HEK293 (cell line): Measurements from ENCODE around the gene NAXE.

Source experiments
- BCL11B ChIP-seq: fragments of 450-650 bp; formaldehyde crosslinking; IDR thresholded peaks from 2 replicates; pipeline ENCODE4 v1.5.1; 2016; ENCODE audit warnings: low read depth, missing biosample characterization, missing genetic modification characterization
- HOXD13 ChIP-seq: sonication (generic); formaldehyde crosslinking; IDR thresholded peaks from 2 replicates; pipeline ENCODE4 v1.8.0; 2022; ENCODE audit warnings: missing genetic modification reagents, borderline replicate concordance
- OVOL3 ChIP-seq: fragments of 450-650 bp; formaldehyde crosslinking; IDR thresholded peaks from 2 replicates; pipeline ENCODE4 v1.5.1; 2016; ENCODE audit warnings: missing biosample characterization, missing genetic modification characterization
- SALL2 ChIP-seq: fragments of 450-650 bp; formaldehyde crosslinking; IDR thresholded peaks from 2 replicates; pipeline ENCODE4 v1.5.0; 2017; ENCODE audit warnings: missing biosample characterization, mild to moderate bottlenecking, missing genetic modification characterization, borderline replicate concordance
- ZBTB1 ChIP-seq: fragments of 450-650 bp; formaldehyde crosslinking; IDR thresholded peaks from 2 replicates; pipeline ENCODE4 v1.5.1; 2016; ENCODE audit warnings: missing biosample characterization, missing genetic modification characterization
- ZBTB7A ChIP-seq: fragments of 450-650 bp; formaldehyde crosslinking; IDR thresholded peaks from 2 replicates; pipeline ENCODE4 v1.5.1; 2016; ENCODE audit warnings: low read depth, missing biosample characterization, missing genetic modification characterization
- ZFP41 ChIP-seq: fragments of 450-650 bp; formaldehyde crosslinking; IDR thresholded peaks from 2 replicates; pipeline ENCODE4 v1.5.1; 2016; ENCODE audit warnings: missing biosample characterization, missing genetic modification characterization, borderline replicate concordance
- ZIC2 ChIP-seq: fragments of 450-650 bp; formaldehyde crosslinking; IDR thresholded peaks from 2 replicates; pipeline ENCODE4 v1.5.1; 2016; ENCODE audit warnings: missing biosample characterization, missing genetic modification characterization
- ZNF114 ChIP-seq: fragments of 450-650 bp; formaldehyde crosslinking; IDR thresholded peaks from 2 replicates; pipeline ENCODE4 v1.5.0; 2017; ENCODE audit warnings: missing biosample characterization, missing genetic modification characterization
- ZNF248 ChIP-seq: fragments of 450-650 bp; formaldehyde crosslinking; IDR thresholded peaks from 2 replicates; pipeline ENCODE4 v1.5.1; 2017; ENCODE audit warnings: missing biosample characterization, missing genetic modification characterization
- ZNF311 ChIP-seq: fragments of 450-650 bp; formaldehyde crosslinking; IDR thresholded peaks from 2 replicates; pipeline ENCODE4 v1.5.1; 2017; ENCODE audit warnings: missing biosample characterization, missing genetic modification characterization, borderline replicate concordance
- ZNF335 ChIP-seq: fragments of 450-650 bp; formaldehyde crosslinking; conservative IDR thresholded peaks from 2 replicates; pipeline ENCODE4 v1.5.1; 2016; ENCODE audit warnings: missing biosample characterization, missing genetic modification characterization
- ZNF354C ChIP-seq: fragments of 450-650 bp; formaldehyde crosslinking; IDR thresholded peaks from 2 replicates; pipeline ENCODE4 v1.5.1; 2016; ENCODE audit warnings: missing biosample characterization, missing genetic modification characterization, low read depth, borderline replicate concordance
- ZNF521 ChIP-seq: fragments of 450-650 bp; formaldehyde crosslinking; IDR thresholded peaks from 2 replicates; pipeline ENCODE4 v1.5.1; 2017; ENCODE audit warnings: missing biosample characterization, mild to moderate bottlenecking, missing genetic modification characterization
- ZNF530 ChIP-seq: fragments of 450-650 bp; formaldehyde crosslinking; IDR thresholded peaks from 2 replicates; pipeline ENCODE4 v1.5.1; 2016; ENCODE audit warnings: low read depth, missing biosample characterization, missing genetic modification characterization
- ZNF561 ChIP-seq: fragments of 450-650 bp; IDR thresholded peaks from 2 replicates; pipeline ENCODE4 v1.5.1; 2018; ENCODE audit warnings: missing biosample characterization, missing genetic modification characterization, borderline replicate concordance
- ZNF670 ChIP-seq: fragments of 450-650 bp; formaldehyde crosslinking; IDR thresholded peaks from 2 replicates; pipeline ENCODE4 v1.5.1; 2016; ENCODE audit warnings: missing biosample characterization, missing genetic modification characterization, low read depth
- ZNF791 ChIP-seq: fragments of 450-650 bp; formaldehyde crosslinking; IDR thresholded peaks from 2 replicates; pipeline ENCODE4 v1.5.1; 2016; ENCODE audit warnings: missing biosample characterization, missing genetic modification characterization
- TF ChIP-seq, protein P1 (sequence below): fragments of 450-650 bp; IDR thresholded peaks from 2 replicates; pipeline ENCODE4 v1.5.1; 2018; ENCODE audit warnings: missing biosample characterization, missing genetic modification characterization
- TF ChIP-seq, protein P2 (sequence below): fragments of 450-650 bp; formaldehyde crosslinking; IDR thresholded peaks from 2 replicates; pipeline ENCODE4 v1.5.1; 2016; ENCODE audit warnings: missing biosample characterization, missing genetic modification characterization
- TF ChIP-seq, protein P3 (sequence below): fragments of 450-650 bp; formaldehyde crosslinking; IDR thresholded peaks from 2 replicates; pipeline ENCODE4 v1.5.1; 2016; ENCODE audit warnings: missing biosample characterization, missing genetic modification characterization
- TF ChIP-seq, protein P4 (sequence below): fragments of 450-650 bp; formaldehyde crosslinking; IDR thresholded peaks from 2 replicates; pipeline ENCODE4 v1.5.1; 2016; ENCODE audit warnings: missing biosample characterization, missing genetic modification characterization
- TF ChIP-seq, protein P5 (sequence below): IDR thresholded peaks from 2 replicates; pipeline ENCODE4 v1.6.1; 2011; ENCODE audit warnings: mild to moderate bottlenecking, low read depth, low read length, borderline replicate concordance
- TF ChIP-seq, protein P6 (sequence below): fragments of 450-650 bp; formaldehyde crosslinking; IDR thresholded peaks from 2 replicates; pipeline ENCODE4 v1.5.1; 2016; ENCODE audit warnings: missing biosample characterization, missing genetic modification characterization, borderline replicate concordance

The NAXE gene

DNA sequence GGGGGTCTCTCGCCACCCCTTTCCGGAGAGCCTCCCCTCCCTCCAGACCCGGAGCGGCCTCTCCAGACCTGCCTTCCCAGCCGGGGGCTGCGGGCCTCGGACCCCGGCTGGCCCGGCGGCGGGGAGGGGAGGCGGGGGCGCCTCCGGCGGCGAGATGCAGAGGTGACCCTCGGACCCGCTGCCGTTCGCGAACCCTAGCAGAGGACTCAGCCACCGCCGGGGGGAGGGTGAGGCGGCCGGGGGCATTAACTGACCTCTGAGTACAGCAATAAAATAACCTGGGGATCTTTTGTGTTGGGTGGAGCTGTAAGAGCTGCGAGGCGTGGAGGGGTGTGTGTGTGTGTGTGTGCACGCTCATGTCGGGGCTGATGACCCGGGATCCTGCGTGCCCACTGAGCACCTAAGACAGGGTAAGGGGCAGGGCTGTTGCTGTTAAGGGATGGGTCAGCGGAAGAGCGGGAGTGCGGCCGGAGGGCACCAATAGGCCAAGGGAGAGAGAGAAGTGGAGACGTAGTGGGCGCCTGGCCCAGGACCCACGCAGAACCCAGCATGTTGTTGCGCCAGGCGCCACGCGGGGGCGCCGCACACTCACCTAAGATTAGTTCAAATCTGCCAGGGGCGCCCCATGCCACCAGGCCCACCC is 34.0 kb downstream of the NAXE start (continued):
- TF ChIP-seq, protein P1, sequence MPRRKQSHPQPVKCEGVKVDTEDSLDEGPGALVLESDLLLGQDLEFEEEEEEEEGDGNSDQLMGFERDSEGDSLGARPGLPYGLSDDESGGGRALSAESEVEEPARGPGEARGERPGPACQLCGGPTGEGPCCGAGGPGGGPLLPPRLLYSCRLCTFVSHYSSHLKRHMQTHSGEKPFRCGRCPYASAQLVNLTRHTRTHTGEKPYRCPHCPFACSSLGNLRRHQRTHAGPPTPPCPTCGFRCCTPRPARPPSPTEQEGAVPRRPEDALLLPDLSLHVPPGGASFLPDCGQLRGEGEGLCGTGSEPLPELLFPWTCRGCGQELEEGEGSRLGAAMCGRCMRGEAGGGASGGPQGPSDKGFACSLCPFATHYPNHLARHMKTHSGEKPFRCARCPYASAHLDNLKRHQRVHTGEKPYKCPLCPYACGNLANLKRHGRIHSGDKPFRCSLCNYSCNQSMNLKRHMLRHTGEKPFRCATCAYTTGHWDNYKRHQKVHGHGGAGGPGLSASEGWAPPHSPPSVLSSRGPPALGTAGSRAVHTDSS: no peak
- TF ChIP-seq ZNF670: no peak
- TF ChIP-seq, protein P2, sequence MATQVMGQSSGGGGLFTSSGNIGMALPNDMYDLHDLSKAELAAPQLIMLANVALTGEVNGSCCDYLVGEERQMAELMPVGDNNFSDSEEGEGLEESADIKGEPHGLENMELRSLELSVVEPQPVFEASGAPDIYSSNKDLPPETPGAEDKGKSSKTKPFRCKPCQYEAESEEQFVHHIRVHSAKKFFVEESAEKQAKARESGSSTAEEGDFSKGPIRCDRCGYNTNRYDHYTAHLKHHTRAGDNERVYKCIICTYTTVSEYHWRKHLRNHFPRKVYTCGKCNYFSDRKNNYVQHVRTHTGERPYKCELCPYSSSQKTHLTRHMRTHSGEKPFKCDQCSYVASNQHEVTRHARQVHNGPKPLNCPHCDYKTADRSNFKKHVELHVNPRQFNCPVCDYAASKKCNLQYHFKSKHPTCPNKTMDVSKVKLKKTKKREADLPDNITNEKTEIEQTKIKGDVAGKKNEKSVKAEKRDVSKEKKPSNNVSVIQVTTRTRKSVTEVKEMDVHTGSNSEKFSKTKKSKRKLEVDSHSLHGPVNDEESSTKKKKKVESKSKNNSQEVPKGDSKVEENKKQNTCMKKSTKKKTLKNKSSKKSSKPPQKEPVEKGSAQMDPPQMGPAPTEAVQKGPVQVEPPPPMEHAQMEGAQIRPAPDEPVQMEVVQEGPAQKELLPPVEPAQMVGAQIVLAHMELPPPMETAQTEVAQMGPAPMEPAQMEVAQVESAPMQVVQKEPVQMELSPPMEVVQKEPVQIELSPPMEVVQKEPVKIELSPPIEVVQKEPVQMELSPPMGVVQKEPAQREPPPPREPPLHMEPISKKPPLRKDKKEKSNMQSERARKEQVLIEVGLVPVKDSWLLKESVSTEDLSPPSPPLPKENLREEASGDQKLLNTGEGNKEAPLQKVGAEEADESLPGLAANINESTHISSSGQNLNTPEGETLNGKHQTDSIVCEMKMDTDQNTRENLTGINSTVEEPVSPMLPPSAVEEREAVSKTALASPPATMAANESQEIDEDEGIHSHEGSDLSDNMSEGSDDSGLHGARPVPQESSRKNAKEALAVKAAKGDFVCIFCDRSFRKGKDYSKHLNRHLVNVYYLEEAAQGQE (tag by site-specific recombination): 0 out of 2 replicates have a peak, but pooled peaks have one; percentile 37
- TF ChIP-seq, protein P3, sequence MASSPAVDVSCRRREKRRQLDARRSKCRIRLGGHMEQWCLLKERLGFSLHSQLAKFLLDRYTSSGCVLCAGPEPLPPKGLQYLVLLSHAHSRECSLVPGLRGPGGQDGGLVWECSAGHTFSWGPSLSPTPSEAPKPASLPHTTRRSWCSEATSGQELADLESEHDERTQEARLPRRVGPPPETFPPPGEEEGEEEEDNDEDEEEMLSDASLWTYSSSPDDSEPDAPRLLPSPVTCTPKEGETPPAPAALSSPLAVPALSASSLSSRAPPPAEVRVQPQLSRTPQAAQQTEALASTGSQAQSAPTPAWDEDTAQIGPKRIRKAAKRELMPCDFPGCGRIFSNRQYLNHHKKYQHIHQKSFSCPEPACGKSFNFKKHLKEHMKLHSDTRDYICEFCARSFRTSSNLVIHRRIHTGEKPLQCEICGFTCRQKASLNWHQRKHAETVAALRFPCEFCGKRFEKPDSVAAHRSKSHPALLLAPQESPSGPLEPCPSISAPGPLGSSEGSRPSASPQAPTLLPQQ: 0 out of 2 replicates have a peak, but pooled peaks have one; percentile 11
- TF ChIP-seq BCL11B (tag by site-specific recombination): no peak
- TF ChIP-seq ZNF791: no peak
- TF ChIP-seq ZNF335 (tag by site-specific recombination): peak; percentile 91
- TF ChIP-seq SALL2: no peak
- TF ChIP-seq ZNF248 (tag by site-specific recombination): no peak
- 0 out of 2 replicates have a peak, but pooled peaks have one; percentile 9 for TF ChIP-seq ZNF561 (tag by site-specific recombination)
- TF ChIP-seq ZNF354C (tag by site-specific recombination): no peak
- TF ChIP-seq ZBTB1 (tag by site-specific recombination): no peak
- TF ChIP-seq ZNF521: no peak
- TF ChIP-seq OVOL3: no peak
- no peak; the same call in 1 of the 2 replicates for TF ChIP-seq ZIC2
- TF ChIP-seq, protein P4, sequence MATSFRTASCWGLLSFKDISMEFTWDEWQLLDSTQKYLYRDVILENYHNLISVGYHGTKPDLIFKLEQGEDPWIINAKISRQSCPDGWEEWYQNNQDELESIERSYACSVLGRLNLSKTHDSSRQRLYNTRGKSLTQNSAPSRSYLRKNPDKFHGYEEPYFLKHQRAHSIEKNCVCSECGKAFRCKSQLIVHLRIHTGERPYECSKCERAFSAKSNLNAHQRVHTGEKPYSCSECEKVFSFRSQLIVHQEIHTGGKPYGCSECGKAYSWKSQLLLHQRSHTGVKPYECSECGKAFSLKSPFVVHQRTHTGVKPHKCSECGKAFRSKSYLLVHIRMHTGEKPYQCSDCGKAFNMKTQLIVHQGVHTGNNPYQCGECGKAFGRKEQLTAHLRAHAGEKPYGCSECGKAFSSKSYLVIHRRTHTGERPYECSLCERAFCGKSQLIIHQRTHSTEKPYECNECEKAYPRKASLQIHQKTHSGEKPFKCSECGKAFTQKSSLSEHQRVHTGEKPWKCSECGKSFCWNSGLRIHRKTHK (tag by site-specific recombination): no peak
- TF ChIP-seq ZNF311 (tag by site-specific recombination): no peak
- no peak for TF ChIP-seq HOXD13
- TF ChIP-seq, protein P5, sequence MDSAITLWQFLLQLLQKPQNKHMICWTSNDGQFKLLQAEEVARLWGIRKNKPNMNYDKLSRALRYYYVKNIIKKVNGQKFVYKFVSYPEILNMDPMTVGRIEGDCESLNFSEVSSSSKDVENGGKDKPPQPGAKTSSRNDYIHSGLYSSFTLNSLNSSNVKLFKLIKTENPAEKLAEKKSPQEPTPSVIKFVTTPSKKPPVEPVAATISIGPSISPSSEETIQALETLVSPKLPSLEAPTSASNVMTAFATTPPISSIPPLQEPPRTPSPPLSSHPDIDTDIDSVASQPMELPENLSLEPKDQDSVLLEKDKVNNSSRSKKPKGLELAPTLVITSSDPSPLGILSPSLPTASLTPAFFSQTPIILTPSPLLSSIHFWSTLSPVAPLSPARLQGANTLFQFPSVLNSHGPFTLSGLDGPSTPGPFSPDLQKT: no peak
- no peak for TF ChIP-seq ZNF114 (tag by site-specific recombination)
- TF ChIP-seq ZNF530: no peak
- TF ChIP-seq ZBTB7A (tag by site-specific recombination): no peak
- TF ChIP-seq, protein P6, sequence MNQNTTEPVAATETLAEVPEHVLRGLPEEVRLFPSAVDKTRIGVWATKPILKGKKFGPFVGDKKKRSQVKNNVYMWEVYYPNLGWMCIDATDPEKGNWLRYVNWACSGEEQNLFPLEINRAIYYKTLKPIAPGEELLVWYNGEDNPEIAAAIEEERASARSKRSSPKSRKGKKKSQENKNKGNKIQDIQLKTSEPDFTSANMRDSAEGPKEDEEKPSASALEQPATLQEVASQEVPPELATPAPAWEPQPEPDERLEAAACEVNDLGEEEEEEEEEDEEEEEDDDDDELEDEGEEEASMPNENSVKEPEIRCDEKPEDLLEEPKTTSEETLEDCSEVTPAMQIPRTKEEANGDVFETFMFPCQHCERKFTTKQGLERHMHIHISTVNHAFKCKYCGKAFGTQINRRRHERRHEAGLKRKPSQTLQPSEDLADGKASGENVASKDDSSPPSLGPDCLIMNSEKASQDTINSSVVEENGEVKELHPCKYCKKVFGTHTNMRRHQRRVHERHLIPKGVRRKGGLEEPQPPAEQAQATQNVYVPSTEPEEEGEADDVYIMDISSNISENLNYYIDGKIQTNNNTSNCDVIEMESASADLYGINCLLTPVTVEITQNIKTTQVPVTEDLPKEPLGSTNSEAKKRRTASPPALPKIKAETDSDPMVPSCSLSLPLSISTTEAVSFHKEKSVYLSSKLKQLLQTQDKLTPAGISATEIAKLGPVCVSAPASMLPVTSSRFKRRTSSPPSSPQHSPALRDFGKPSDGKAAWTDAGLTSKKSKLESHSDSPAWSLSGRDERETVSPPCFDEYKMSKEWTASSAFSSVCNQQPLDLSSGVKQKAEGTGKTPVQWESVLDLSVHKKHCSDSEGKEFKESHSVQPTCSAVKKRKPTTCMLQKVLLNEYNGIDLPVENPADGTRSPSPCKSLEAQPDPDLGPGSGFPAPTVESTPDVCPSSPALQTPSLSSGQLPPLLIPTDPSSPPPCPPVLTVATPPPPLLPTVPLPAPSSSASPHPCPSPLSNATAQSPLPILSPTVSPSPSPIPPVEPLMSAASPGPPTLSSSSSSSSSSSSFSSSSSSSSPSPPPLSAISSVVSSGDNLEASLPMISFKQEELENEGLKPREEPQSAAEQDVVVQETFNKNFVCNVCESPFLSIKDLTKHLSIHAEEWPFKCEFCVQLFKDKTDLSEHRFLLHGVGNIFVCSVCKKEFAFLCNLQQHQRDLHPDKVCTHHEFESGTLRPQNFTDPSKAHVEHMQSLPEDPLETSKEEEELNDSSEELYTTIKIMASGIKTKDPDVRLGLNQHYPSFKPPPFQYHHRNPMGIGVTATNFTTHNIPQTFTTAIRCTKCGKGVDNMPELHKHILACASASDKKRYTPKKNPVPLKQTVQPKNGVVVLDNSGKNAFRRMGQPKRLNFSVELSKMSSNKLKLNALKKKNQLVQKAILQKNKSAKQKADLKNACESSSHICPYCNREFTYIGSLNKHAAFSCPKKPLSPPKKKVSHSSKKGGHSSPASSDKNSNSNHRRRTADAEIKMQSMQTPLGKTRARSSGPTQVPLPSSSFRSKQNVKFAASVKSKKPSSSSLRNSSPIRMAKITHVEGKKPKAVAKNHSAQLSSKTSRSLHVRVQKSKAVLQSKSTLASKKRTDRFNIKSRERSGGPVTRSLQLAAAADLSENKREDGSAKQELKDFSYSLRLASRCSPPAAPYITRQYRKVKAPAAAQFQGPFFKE: no peak
- no peak for TF ChIP-seq ZFP41
